NCI-H2227 (cell line): Measurements from ENCODE around the gene ADAM12.

Experiments used
- DNase-seq: peaks from one replicate; lab custom pipeline; 2025; ENCODE audit not compliant: unreplicated experiment; lab: John Stamatoyannopoulos, UW

The ADAM12 gene, protein sequence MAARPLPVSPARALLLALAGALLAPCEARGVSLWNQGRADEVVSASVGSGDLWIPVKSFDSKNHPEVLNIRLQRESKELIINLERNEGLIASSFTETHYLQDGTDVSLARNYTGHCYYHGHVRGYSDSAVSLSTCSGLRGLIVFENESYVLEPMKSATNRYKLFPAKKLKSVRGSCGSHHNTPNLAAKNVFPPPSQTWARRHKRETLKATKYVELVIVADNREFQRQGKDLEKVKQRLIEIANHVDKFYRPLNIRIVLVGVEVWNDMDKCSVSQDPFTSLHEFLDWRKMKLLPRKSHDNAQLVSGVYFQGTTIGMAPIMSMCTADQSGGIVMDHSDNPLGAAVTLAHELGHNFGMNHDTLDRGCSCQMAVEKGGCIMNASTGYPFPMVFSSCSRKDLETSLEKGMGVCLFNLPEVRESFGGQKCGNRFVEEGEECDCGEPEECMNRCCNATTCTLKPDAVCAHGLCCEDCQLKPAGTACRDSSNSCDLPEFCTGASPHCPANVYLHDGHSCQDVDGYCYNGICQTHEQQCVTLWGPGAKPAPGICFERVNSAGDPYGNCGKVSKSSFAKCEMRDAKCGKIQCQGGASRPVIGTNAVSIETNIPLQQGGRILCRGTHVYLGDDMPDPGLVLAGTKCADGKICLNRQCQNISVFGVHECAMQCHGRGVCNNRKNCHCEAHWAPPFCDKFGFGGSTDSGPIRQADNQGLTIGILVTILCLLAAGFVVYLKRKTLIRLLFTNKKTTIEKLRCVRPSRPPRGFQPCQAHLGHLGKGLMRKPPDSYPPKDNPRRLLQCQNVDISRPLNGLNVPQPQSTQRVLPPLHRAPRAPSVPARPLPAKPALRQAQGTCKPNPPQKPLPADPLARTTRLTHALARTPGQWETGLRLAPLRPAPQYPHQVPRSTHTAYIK

GRCh38 chr10:126387931-126388911 is at the start of gene ADAM12:
Gene ADAM12, minus strand, starts transcription at chr10:126388477. Its CDS starts 332 bp downstream, at chr10:126388145.
- DNase-seq, result no peak

- no peak for DNase-seq
Measured at GRCh38 chr10:126437635-126438406, 49.5 kb upstream of the ADAM12 start.

GRCh38 chr10:126434235-126434634 is 46.0 kb upstream of the ADAM12 start:
- DNase-seq, result no peak

- DNase-seq, result no peak
Measured at GRCh38 chr10:126433351-126433750, 45.1 kb upstream of the ADAM12 start.

GRCh38 chr10:126432507-126432906 is 44.2 kb upstream of the ADAM12 start:
- no peak for DNase-seq

DNA sequence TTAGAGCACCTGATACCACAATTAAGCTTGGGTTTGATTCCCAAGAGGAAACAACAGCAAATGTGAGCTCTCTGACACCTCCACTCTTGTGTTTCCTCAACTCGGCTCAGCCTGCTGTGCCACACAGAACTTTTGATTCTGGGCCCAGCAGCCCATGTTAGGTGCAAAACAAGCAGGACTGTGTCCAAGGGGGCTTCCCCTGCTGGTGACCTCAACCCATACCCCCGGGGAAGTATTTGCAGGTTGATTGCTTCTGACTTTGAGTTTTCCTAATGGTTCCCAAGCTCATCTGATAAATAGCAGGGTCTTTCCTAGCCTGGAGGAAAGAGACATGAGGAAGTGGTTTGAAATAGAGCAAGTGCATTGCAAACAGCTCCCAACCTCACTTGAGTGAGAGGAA is 43.5 kb upstream of the ADAM12 start:
- DNase-seq, result no peak

DNA sequence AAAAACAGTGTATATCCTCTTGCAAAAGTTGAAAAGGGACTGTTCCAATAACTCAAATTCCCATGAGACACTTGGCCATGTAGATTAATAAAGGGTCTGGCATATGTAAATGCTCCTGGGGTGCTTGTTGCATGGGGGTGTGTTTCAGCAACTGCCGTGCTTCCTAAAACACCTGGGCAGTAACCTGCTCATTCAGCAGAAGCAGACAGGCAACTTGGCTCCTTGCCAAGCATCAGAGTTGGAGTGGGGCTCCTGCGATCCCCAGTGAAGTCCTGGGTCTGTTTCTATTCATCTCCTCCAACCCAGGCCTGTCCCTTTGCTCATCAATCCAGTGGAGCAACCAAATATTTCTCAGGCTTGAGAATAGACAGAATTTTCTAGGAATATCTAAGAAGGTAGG is 42.2 kb upstream of the ADAM12 start:
- DNase-seq, result no peak

DNA sequence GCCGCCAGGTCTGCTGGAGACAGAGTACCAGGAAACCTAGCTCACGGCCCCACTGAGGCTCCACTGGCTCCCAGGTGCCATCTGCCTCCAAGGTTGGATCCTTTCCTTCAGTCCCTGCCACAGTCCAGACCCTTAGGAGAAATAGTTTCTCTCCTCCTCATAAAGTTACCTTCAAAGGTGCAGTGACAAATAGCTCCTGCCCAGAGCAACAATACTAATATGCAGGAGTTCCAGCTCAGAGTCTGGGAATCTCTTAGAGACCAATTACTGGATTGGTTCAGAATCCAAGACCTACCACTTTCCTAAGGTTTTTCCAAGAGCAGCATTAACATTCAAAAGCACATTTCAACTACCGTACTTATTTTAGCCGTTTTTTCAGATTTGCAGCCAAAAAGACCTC is 41.0 kb upstream of the ADAM12 start:
- no peak for DNase-seq

- DNase-seq, result no peak
Measured at GRCh38 chr10:126425489-126426065, 37.3 kb upstream of the ADAM12 start.

DNA sequence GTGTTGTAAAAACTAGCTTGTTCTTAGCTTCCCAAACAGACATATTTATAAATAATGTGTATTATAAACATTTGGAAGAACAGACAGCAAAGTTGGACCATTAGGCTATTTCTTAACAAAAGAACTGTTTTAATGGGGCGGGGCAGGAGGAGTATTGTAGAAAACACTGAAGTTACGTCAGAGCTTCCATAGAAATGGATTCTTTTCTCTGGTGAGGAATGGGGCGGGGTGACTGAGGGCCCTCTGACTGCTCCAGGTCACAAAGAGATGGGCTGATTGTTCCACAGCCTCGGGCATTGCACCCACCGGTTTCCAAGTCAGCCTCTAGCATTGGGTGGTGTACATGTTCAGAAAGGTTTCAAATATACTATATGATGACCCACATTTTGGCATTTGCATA is 36.8 kb upstream of the ADAM12 start:
- no peak for DNase-seq

GRCh38 chr10:126423732-126424491 is 35.6 kb upstream of the ADAM12 start:
- no peak for DNase-seq

DNA sequence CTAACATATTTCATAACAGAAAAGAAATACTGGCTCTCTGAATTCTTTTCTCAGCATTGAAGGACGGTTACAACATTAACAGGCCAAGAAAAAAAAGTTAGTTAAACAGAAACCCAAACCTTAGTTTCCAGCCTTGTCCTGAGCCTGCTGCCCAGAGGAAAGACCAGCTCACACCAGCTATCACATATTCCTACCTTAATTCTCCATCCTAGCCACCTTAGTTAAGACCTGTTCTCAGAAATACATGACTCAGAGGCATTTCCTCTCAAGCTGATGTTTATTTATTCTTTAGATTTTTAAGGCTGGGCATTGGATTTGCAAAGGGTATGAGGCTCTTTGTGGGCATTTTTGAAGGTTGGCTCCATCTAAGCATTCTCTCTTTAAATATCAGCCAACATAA is 34.3 kb upstream of the ADAM12 start:
- no peak for DNase-seq

GRCh38 chr10:126421756-126422256 is 33.5 kb upstream of the ADAM12 start:
- DNase-seq, result no peak

DNA sequence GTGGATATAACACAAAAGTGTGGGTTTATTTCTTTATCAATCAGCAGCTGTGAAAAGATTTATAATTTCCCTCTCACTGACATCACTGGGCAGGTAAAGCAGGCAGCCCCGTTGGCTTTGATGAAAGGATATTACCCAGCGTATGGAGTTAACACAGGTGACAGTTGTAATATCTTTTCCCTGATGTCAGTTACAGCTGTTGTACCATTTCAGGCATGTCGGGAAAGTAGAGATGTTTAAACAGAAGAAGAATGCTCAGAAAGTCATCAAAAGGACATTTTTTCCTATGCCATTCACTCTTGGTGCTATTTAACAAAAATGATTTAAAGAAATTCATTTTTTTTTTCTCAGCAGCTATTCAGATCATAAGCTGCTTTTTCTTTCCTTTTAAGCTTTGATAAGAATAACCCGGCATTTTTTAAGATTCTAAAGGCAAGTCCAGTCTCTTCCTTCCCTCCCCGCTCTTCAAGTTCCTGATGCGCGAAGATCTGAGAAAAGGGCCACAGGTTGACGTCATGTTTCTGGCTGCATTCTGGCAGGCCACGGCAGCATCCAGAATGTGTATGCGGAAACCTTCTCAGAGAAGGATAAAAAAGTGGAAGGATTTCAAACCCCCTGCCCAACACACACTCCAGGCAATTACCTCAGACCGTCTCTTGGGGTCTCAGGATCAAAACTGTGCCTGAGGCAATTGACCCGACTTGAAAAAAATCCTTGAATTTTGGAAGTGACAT is 32.5 kb upstream of the ADAM12 start:
- DNase-seq, result no peak

GRCh38 chr10:126417220-126417825 is 29.0 kb upstream of the ADAM12 start:
- no peak for DNase-seq

DNA sequence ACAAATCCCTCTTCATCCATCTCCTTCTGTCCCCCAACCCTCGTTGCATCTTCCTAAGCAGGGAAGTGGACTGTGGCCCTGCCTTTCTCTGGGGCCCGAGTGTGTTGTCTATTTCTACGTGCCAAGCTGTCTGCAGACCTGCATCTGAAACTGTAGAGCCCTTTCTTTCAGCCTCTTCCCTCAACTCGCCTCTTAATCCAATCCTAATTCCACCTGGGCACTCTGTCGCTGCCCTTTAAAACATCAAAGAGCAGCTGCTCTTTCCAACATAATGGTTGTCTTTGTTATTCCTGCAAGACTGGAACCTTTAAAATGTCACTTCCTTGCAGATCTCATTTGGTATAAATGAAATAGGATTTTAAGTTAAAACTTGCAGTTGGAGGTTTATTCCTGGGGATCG is 21.5 kb upstream of the ADAM12 start:
- no peak for DNase-seq

DNA sequence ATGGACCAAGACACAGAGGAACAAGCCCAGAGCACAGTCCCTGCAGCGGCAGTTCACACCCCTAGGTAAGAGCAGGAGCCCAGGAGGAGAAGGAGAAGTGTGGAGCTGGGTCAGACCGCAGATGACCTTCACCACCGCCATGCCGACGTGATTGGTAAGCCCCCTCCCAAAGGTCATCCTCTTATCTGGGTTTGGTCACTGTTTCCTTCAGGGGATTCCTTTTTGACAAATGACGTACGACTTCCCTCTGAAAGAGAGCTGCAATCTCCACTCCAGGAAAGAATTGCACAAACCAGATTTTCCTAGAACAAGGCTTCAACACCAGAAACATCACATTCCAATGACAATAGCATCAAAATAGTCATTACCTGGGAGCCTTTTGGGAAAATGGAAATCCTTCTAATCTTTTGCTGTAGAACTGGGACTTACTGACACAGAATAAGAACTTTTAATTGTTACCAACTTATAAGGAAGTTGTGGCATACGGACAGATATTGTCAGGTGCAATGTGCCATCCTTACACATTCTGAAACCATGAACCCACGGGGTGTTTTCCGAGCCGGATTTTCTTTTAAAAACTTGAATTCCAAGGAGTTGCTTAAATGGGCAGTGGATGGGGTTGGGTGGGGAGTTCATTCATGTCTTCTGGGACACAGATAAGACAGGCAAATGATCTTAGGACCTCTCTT is 20.8 kb upstream of the ADAM12 start:
- DNase-seq, result no peak
